HG03045 (cell line): Measurements from ENCODE around the gene TMEM59.

ENCODE experiments used
- ATAC-seq: cut with Tn5 transposase; IDR thresholded peaks from one replicate; pipeline ENCODE4 v1.9.1; 2021; ENCODE audit warnings: mild to moderate bottlenecking, moderate library complexity; ENCODE audit not compliant: unreplicated experiment

The TMEM59 gene

DNA sequence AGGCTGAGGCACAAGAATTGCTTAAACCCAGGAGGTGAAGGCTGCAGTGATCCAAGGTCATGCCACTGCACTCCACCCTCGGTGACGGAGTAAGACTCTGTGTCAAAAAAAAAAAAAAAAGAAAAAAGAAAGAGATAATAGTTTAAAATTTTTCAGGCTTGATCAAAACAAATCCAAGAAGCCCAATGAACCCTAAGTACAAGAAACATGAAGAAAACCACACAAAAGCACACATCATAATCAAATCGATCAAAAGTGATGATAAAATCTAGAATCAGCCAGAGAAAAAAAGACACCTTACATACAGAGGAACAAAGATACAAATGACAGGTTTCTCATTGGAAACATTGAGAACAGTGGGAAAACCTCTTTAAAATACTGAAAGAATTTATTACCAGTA lies 66.5 kb downstream of the TMEM59 start:
- ATAC-seq: no peak

DNA sequence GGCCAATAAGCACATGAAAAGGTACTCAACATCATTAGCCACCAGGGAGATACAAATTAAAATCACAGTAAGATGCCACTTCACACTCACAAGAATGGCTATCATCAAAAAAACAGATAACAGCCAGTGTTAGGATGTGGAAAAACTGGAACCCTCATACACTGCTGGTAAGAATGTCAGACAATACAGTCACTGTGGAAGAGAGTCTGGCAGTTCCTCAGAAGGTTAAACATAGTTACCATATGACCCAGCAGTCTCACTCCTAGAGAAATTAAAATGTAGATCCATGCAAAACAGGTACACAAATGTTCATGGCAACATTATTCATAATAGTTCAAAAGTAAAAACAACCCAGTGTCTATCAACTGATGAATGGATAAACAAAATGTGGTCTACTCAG lies 68.3 kb downstream of the TMEM59 start:
- ATAC-seq: no peak

DNA sequence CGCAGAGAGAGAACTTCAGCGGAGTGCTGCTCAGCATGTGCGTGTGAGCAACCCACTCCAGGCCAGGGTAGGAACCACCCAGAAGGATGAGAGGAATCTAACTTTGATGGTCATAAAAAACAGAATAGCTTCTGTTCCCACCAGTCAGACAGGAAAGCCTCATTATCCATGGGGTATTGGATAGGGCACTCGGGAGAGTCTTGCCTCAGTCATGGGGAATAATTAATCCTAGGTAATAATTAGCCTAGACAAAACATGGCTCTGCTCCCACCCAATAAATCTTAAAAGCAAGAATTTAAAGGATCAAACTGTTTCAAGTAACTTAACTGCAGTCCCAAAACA lies 70.3 kb downstream of the TMEM59 start:
- no peak for ATAC-seq

DNA sequence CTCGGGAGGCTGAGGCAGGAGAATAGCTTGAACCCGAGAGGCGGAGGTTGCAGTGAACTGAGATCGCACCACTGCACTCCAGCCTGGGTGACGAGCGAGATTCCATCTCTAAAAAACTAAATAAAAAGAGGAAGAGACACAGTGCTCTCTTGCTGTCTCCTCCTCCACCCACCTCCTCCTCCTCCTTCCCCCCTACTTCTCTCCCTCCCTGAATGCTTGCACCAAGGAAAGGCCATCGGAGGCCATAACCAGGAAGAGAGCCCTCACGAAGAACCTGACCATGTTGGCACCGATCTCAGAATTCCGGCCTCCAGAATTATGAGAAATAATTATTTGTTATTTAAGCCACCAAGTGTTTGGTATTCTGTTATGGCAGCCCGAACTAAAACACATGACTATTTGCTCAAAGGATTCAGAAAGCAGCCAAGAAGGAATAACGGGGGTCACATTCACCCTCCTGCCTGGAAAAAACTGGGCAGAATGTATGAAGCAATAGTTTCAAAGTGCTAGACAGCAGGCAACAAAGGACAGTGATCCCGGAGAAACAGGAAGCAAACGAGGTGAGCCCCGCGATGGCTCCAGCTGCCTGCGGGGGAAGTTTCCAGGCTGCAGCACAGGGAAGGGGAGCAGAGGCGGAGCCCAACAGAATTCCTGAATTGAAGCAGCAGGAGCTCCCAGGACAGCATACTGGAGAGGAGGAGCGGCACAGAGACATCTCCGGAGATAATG lies 70.8 kb downstream of the TMEM59 start:
- ATAC-seq: no peak

DNA sequence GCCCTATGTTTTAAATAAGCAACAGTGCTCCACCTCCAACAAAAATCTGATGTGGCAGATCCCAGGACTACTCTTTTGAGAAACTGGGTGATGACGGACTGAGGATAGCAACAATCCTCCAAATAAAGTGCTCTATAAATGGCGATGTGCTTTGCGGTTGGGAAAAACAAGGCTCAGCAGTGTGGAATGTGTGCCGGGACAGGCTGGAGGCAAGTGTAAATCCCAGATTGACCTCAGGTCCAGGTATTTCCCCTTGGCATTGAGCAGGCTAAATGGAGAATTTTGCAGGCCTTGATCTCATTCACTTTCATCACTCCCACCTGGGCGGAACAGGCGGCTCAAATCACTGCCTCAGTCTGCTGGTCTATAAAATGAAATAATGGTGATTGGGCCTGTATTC lies 71.8 kb downstream of the TMEM59 start:
- no peak for ATAC-seq

DNA sequence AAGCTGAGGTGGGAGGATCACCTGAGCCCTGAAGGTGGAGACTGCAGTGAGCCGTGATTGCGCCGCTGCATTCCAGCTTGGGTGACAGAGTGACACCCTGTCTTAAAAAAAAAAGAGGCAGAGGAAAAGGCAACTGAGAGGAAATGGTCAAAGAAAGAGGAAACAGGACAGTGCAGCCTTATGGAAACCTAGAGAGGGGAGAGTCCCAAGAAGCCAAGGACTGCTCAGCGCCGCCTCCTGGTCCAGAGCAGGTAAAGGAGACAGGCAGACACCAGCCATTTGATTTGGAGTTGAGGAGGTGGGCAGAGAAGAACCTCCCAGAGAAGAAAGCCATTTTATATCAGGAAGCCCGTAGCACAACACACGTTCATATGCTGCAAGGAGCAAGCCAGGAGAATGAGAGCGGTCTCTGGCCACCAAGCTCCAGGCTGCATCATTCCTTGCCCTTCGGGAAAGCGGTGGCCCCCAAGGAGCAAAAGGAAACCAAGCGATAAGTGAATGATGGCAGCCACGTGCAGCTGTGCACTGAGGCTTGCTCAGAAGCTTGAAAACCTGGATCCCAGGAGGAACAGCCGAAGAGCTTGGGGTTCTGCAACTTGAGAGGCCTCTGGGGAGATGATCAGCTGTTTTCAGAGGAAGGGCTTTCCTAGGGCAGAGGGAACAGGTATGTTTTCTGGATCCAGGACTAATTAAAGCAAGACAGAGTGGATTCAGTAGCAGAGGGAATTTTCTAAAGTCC lies 73.1 kb downstream of the TMEM59 start:
- ATAC-seq: no peak
